Measurements from ENCODE around the gene HOGA1.
A peak's percentile ranks its signal among the peaks of the same experiment; 100 is the strongest.
"Not testable (repeated sequence)": the region's sequence is repeated elsewhere in the genome, so short reads cannot be mapped to it uniquely, and the experiment has no call there.

HOGA1 gene

GRCh38 chr10:97584060-97584797, at the start of gene HOGA1:
TSS of gene HOGA1 (plus strand) at chr10:97584389. CDS start at chr10:97584704, 315 bp downstream.
- peak; percentile 98 for DNase-seq (ENCODE audit: low spot score)

DNA sequence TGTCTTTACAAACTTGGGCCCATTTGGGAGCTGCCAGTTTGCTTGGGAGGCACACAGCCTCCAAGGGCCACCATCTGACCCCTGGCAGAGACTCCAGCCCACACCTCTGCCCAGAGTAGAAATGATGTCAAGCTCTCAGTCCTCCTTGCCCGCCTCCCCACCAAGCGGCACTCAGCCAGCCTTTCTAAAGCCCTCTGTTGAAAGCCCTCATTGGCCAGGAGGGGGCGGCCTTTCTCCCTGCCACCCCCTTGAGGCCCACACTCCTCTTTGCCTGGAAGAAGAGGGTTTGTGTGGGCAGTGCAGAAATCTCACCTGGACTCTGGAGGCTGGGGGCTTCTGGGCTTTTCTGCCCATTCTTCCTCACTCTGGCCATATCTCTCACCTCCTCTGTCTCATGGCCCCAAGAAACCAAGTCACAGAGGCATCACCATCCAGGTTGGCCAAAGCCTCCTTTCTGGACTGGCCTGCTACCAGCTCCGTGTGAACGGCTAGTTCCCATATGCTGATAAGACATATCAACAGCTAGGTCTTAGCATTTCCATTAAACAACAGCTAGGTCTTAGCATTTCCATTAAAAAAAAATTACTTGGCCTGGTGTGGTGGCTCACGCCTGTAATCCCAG, 49.3 kb upstream of the HOGA1 start:
- DNase-seq (ENCODE audit: low spot score), result no peak

GRCh38 chr10:97537186-97537869, 46.9 kb upstream of the HOGA1 start:
- no peak for DNase-seq (ENCODE audit: low spot score)

GRCh38 chr10:97538411-97538810, 45.8 kb upstream of the HOGA1 start:
- peak; percentile 88 for DNase-seq (ENCODE audit: low spot score)

GRCh38 chr10:97538839-97539238, 45.4 kb upstream of the HOGA1 start:
- DNase-seq (ENCODE audit: low spot score), result peak; percentile 72

DNA sequence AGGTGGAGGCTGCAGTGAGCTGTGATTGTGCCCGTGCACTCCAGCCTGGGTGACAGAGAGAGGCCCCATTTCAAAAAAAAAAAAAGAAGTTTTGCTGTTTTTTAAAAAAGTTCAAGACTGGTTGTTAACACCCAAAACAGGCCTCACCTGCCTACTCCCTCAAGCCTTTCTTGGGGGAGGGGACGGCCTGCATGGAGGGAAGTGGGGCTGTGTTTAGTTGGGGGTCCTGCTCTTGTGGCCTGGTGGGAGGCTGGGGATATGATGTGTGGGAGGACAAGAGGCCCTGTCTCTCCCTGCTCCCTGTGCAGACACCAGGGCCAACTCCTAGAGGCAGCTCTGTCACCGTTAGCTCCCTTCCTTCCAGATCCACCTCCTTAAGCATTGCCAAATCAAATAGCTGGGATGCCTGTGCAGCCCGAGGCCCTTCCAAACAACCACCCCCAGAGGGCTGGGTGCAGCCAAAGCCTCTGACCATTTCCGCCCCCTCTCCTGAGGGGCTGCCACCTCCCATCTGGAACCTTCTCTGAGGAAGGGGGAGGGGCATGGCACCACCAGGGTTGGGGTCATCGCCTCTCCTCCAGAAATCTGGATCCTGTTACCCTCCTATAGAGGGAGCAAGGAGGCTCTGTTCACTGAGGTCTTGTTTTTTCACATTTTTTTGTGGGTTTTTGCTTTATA, 44.5 kb upstream of the HOGA1 start:
- DNase-seq (ENCODE audit: low spot score), result no peak

GRCh38 chr10:97540669-97541500, 43.3 kb upstream of the HOGA1 start:
- DNase-seq (ENCODE audit: low spot score), result peak; percentile 72

- peak; percentile 90 for DNase-seq (ENCODE audit: low spot score)
These were observed 41.8 kb upstream of the HOGA1 start for GRCh38 chr10:97542169-97543024.

DNA sequence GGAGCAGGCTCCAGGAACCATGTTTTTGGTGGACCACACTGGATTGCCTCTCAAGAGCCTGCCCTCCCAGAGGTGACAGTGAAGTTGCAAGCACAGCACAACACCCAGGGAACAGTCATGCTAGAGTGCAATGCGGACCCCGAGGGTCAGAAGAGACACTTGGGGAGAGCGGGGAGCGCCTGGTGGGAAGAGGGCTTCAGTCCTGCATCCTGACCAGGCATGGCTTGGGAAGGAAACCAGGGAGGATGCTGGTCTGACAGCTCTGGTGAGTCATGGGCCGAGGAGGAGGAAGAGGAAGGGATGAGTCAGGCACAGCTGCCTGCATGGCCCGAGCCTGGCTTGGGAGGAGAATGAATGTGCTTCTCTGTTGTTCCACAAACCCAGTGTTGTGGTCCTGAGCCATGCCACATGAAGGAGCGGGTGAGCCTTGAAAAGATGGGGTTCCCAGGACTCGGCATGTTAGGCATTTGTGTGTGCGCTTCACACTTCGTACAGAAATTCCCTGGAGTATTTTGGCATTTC, 41.1 kb upstream of the HOGA1 start:
- DNase-seq (ENCODE audit: low spot score), result peak; percentile 92

DNA sequence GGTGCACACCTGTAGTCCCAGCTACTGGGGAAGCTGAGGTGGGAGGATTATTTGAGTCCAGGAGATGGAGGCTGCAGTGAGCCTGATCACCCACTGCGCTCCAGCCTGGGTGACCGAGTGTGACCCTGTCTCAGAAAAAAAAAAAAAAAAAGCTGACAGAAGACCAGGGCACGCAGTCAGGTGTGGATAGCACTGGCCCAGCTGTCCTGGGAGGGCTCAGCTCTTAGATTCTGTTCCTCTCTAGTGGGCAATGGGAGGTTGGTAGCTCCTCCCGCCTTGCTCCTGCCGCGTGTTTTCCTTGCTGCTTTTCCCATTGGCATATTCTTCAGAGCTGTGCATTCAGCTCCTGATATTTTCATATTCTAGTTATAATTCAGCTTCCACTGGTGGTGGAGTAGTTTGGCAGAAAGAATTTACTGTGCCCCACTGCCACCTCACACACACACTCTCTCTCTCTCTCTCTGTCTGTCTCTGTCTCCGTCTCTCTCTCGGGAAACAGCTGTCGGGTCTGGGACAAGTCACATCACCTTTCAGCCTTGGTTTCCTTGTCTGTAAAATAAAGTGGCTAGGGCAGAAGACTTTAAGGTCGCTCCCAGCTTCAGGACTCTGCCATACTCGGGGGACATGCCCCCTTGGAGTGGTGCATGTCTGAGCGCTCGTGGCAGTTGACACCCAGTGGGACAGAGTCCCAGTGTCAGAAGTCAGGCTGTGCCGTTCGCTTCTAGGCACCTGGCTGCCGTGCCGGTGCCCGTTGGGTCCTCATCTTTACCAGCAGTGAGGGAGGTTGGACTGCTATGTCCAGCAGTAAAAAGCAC, 37.5 kb upstream of the HOGA1 start:
- DNase-seq (ENCODE audit: low spot score), result no peak

DNA sequence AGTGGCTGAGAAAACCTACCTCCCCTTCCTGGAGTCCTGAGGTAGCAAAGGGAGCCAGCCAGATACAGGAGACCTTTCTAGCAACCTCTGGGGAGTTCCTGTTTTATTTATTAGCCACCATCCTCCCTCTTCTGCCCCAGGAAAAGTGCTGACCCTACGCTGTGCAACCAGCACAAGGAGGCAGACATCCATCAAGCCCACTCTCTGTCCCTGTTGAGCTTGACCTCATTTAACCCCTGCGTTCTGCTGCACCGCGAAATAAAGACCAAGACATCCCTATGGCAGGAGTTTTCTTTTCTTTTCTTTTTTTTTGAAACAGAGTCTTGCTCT, 37.0 kb upstream of the HOGA1 start:
- no peak for DNase-seq (ENCODE audit: low spot score)

GRCh38 chr10:97547962-97548361, 36.2 kb upstream of the HOGA1 start:
- peak; percentile 43 for DNase-seq (ENCODE audit: low spot score)

GRCh38 chr10:97548828-97549455, 35.2 kb upstream of the HOGA1 start:
- no peak for DNase-seq (ENCODE audit: low spot score)

GRCh38 chr10:97549587-97550322, 34.4 kb upstream of the HOGA1 start:
- DNase-seq (ENCODE audit: low spot score), result no peak

DNA sequence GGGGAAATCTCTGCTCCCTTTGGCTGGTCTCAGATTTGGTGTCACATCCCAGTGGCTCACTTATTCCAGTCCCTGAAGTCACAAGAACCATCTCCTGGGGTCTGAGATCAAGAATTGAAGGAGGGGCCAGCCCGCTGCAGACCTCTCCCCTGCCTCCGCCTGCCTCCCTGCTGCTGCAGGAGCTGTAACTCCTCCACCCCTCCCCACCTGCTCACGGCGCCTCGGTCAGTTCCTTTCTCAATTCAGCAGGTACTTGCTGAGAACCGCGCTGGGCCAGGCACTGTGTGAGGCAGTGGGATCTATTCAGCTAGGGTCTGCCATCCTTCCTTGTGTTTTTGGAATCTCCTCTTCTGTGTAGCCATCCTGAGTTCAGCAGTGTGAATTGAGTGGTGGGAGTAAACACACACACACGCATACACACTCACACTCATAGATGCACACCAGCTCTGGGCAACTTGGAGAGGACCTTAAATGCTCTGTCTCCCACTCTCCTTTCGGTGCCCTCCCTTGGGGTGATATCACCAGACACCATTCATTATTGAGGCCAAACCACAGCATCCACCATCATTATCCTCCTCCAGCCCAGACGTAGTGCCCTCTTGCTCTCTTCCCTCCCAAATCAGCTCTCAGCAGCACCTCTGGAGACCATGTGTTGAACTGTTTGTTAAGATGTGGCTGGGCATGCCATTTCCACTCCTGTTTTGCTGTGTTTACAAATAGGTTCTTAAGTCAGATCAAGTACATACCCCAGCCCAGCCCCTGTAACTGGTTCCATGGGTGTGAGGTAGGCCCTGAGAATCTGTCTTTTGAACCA, 33.6 kb upstream of the HOGA1 start:
- no peak for DNase-seq (ENCODE audit: low spot score)

DNA sequence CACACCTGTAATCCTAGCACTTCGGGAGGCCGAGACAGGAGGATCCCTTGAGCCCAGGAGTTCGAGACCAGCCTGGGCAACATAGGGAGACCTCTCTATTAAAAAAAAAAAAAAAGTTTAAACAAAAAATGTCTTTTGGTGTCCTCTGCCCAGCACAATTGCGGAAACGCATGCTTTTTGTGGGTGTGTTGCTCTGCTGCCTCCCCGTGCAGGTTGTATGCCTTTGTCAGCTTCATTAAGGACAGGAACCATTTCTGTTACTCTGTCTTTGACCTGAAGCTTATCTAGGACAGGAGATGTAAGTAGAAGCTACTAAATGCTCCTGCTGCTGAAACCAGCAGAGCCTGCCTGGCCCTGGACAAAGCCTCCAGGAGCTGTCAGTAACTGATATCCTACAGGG, 32.9 kb upstream of the HOGA1 start:
- DNase-seq (ENCODE audit: low spot score), result no peak

DNA sequence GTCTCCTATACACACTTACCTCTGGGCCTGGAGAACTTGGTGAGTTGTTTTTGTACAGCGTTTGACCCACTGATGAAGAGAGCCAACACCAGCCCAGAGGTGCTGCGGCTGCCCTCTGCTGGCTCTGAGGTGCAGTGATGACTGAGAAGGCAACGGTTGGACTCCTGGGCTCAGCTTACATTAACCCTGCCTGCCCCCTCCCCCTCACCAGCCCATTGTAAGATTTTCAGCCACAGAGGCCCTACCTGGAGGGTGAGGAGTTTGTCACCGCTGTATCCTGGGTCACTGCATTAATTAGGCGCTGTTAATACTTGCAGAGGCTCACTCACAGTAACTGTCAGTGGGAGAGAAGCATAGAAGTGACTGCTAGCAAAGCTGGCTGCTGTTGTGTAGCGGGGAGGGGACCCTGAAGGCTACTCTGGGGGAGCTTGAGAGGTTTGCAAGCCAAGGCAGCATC, 30.6 kb upstream of the HOGA1 start:
- DNase-seq (ENCODE audit: low spot score), result peak; percentile 76

- DNase-seq (ENCODE audit: low spot score), result not testable (repeated sequence)
These were observed 29.9 kb upstream of the HOGA1 start for GRCh38 chr10:97554336-97554735.

Measured in kidney tubule cell (primary cell).